Immature natural killer cell (primary cell): ENCODE results near the gene ARMC5. TPM values are rescaled to one million over a fixed set of nuclear protein-coding genes. Genes with fewer than 3 reads are reported as not detected.

ENCODE experiments used
- DNase-seq, 3 donors: peaks; one replicate each; pipeline ENCODE4 v3.0.0; 2022; ENCODE audit warnings: mixed read lengths in 1 of 3
- H3K27ac Mint-ChIP-seq, 6 donors: one replicate each; pipeline ENCODE4 v1.8.0; 2020; ENCODE audit warnings: mixed read lengths in 6 of 6, mild to moderate bottlenecking in 5 of 6, inconsistent platforms in 4 of 6, moderate library complexity in 3 of 6
- H3K27me3 Mint-ChIP-seq, 3 donors: one replicate each; pipeline ENCODE4 v1.8.0; 2020 to 2021; ENCODE audit warnings: low read depth in 3 of 3, mild to moderate bottlenecking in 3 of 3, mixed read lengths in 3 of 3, moderate library complexity in 3 of 3, inconsistent platforms in 1 of 3
- H3K36me3 Mint-ChIP-seq, 3 donors: one replicate each; pipeline ENCODE4 v1.8.0; 2020; ENCODE audit warnings: mixed read lengths in 3 of 3, inconsistent platforms in 2 of 3, mild to moderate bottlenecking in 2 of 3
- H3K4me1 Mint-ChIP-seq, 2 donors: one replicate each; pipeline ENCODE4 v1.8.0; 2020; ENCODE audit warnings: inconsistent platforms in 2 of 2, mild to moderate bottlenecking in 2 of 2, mixed read lengths in 2 of 2, moderate library complexity in 1 of 2
- H3K4me3 Mint-ChIP-seq, 5 donors: one replicate each; pipeline ENCODE4 v1.8.0; 2020; ENCODE audit warnings: mild to moderate bottlenecking in 5 of 5, mixed read lengths in 5 of 5, inconsistent platforms in 3 of 5, moderate library complexity in 3 of 5
- H3K9me3 Mint-ChIP-seq, 6 donors: one replicate each; pipeline ENCODE4 v1.8.0; 2020; ENCODE audit warnings: mild to moderate bottlenecking in 6 of 6, mixed read lengths in 6 of 6, inconsistent platforms in 4 of 6, moderate library complexity in 3 of 6
- polyA plus RNA-seq, 3 donors: library from polyadenylated mRNA; unstranded; fragments of 300-500 nt; fragmentation: Illumina TruSeq; gene quantifications; one replicate each; pipeline ENCODE4 v1.2.3, GENCODE V29; 2021

Gene ARMC5
- polyA plus RNA-seq, 3 donors from 2014 or later = 11.1 to 16.2 (median 14.2) TPM

DNA sequence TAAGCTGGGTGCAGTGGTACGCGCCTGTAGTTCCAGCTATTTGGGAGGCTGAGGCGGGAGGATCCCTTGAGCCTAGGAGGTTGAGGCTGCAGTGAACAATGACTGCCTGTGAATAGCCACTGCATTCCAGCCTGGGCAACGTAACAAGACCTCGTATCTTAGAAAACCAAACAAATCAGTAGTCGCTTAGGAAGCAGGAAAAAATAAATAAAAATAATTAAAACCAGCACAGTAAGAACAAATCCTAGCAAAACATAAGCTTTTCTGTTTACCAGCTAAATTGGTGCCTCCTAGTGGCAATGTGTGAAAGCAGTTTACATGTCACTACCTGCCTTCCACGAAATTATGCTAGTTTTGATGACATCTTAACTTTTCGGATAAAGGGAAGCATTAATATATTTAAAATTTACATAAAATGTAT lies 1.3 kb downstream of the ARMC5 start:
- Mint-ChIP-seq H3K27me3 (peaks cover 2 to 16% (median 3%) of the 10 kb centered on the region in 3 donors), H3K27ac (peak overlapping the region; percentile 90 to 97 (median 96)), H3K4me1 (peaks cover 39 to 44% of the 10 kb centered on the region in 2 donors), H3K4me3 (peak overlapping the region; percentile 91 to 96 (median 94)), H3K36me3 (peaks cover 5 to 12% (median 10%) of the 10 kb centered on the region in 3 donors), H3K9me3 (no peaks in the 10 kb centered on the region)
- DNase-seq = peak; percentile 34 to 43 (median 37)

DNA sequence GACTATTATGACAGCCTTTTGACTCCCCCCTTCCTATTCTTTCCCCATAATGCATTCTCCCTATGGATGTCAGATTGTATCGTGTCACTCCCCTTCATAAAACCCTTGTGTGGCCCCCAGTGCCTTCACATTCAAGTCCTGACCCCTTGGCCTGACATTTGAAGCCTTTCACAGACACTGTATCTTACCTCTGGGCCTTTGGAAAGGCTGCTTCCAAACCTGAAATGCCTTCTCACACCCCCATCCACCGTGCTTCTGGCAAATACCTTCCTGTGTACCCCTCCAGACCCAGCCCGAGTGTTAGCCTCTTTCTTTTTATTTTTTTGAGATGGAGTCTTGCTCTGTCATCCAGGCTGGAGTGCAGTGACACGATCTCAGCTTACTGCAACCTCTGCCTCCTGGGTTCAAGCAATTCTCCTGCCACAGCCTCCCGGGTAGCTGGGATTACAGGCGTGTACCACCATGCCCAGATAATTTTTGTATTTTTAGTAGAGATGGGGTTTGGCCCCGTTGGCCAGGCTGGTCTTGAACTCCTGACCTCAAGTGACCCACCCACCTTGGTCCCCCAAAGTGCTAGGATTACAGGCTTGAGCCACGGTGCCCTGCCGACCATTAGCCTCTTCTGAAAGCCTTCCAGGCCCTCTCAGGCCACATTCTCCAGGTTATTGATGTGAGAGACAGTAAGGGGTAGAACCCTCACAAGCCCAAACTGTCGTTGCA lies 2.1 kb downstream of the ARMC5 start:
- Mint-ChIP-seq H3K36me3 (peaks cover 5 to 14% (median 10%) of the 10 kb centered on the region in 3 donors), H3K4me3 (peak overlapping the region in 4 of 5 donors; percentile 5 to 92 (median 33)), H3K4me1 (peaks cover 33 to 38% of the 10 kb centered on the region in 2 donors), H3K27ac (peak overlapping the region in 4 of 6 donors; percentile 62 to 90 (median 70)), H3K9me3 (no peaks in the 10 kb centered on the region), H3K27me3 (peaks cover 2 to 16% (median 3%) of the 10 kb centered on the region in 3 donors)
- DNase-seq = no peak

DNA sequence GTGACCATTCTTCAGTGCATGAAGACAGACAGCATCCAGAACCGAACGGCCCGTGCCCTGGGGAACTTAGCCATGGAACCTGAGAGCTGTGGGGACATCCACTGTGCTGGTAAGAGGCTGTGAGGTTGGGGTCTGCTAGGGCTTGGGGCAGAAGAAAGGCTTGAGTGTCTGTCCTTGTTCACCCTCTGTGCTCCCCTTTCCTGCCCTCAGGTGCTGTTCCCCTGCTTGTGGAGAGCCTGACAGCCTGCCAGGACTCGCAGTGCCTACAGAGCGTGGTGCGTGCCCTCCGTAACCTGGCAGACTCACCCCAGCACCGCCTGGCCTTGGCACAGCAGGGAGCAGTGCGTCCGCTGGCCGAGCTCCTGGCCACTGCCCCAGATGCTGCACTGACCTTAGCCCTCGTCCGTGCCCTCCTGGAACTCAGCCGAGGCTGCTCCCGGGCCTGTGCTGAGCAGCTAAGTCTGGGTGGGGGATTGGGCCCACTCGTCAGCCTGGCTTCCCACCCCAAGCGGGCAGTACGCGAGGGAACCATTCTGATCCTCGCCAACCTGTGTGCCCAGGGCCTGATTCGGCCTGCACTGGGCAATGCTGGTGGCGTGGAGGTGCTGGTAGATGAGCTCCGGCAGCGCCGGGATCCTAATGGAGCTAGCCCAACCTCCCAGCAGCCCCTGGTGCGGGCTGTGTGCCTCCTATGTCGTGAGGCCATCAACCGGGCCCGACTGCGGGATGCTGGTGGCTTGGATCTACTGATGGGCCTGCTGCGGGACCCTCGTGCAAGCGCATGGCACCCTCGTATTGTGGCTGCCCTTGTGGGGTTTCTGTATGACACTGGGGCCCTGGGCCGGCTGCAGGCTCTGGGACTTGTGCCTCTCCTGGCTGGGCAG lies 2.9 kb downstream of the ARMC5 start:
- Mint-ChIP-seq H3K4me3 (no peak overlapping the region), H3K36me3 (peaks cover 5 to 18% (median 16%) of the 10 kb centered on the region in 3 donors), H3K27ac (no peak overlapping the region), H3K4me1 (peaks cover 26 to 32% of the 10 kb centered on the region in 2 donors), H3K9me3 (no peaks in the 10 kb centered on the region), H3K27me3 (peaks cover 2 to 16% (median 3%) of the 10 kb centered on the region in 3 donors)
- no peak for DNase-seq

DNA sequence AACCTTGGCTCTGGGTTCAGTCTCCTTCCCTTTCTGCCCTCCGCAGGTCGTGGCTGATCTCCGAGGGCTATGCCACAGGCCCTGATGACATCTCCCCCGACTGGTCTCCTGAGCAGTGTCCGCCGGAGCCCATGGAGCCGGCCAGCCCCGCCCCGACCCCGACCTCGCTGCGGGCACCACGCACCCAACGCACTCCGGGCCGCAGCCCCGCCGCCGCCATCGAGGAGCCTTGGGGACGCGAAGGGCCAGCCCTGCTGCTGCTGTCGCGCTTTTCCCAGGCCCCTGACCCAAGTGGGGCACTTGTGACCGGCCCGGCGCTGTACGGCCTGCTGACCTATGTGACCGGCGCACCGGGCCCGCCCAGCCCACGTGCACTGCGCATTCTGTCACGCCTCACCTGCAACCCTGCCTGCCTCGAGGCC lies 5.1 kb downstream of the ARMC5 start:
- peaks cover 2 to 5% (median 4%) of the 10 kb centered on the region in 3 donors for H3K27me3 Mint-ChIP-seq
- no peak overlapping the region for H3K4me3 Mint-ChIP-seq
- no peaks in the 10 kb centered on the region for H3K9me3 Mint-ChIP-seq
- peaks cover 5 to 18% (median 16%) of the 10 kb centered on the region in 3 donors for H3K36me3 Mint-ChIP-seq
- DNase-seq = no peak
- peak overlapping the region in 1 of 6 donors; percentile 75 for H3K27ac Mint-ChIP-seq
- peaks cover 13 to 19% of the 10 kb centered on the region in 2 donors for H3K4me1 Mint-ChIP-seq

DNA sequence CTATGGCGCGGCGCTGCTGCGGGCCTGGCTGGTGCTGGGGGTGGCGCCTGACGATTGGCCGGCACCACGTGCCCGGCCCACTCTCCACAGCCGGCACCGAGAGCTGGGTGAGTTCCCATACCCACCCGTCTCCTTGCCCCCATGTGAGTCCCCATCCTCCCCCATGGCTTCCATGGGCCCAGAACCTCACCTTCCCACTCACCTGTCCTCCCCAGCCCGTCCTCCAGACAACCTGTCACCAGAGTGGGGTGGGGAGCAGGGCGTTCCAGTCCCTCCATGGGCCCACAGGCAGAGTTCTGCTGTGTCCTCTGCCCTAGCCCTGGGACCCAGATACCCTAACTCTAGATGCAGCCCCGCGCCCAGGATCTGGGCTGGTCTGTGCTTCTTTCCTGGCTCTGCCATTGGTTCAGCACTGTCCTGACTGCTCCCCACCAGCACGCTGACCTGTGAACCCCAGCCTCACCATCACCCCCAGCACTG lies 5.5 kb downstream of the ARMC5 start:
- Mint-ChIP-seq H3K27me3 (peaks cover 2 to 3% (median 2%) of the 10 kb centered on the region in 3 donors), H3K4me1 (peaks cover 11 to 17% of the 10 kb centered on the region in 2 donors), H3K4me3 (no peak overlapping the region), H3K27ac (no peak overlapping the region), H3K9me3 (no peaks in the 10 kb centered on the region), H3K36me3 (peaks cover 5 to 18% (median 16%) of the 10 kb centered on the region in 3 donors)
- DNase-seq = no peak

DNA sequence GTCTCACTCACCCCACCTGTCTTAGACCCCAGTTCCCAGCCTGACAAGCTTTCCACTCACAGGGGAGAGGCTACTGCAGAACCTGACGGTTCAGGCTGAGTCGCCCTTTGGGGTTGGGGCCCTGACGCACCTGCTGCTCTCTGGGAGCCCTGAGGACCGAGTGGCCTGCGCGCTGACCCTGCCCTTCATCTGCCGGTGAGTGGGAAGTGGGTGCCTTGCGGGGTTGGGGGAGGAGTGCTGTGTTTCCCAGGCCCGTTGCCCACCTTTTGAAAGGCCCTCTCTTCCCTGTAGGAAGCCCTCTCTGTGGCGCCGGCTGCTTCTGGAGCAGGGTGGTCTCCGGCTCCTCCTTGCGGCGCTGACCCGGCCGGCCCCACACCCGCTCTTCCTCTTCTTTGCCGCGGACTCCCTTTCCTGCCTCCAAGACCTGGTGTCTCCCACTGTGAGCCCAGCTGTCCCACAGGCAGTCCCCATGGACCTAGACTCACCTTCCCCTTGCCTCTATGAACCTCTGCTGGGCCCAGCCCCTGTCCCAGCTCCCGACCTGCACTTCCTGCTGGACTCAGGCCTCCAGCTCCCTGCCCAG lies 6.6 kb downstream of the ARMC5 start:
- Mint-ChIP-seq H3K9me3 (no peaks in the 10 kb centered on the region), H3K27ac (no peak overlapping the region), H3K4me3 (no peak overlapping the region), H3K27me3 (peaks cover 1 to 2% (median 2%) of the 10 kb centered on the region in 3 donors), H3K36me3 (peaks cover 5 to 18% (median 16%) of the 10 kb centered on the region in 3 donors), H3K4me1 (peaks cover 3 to 7% of the 10 kb centered on the region in 2 donors)
- no peak for DNase-seq

DNA sequence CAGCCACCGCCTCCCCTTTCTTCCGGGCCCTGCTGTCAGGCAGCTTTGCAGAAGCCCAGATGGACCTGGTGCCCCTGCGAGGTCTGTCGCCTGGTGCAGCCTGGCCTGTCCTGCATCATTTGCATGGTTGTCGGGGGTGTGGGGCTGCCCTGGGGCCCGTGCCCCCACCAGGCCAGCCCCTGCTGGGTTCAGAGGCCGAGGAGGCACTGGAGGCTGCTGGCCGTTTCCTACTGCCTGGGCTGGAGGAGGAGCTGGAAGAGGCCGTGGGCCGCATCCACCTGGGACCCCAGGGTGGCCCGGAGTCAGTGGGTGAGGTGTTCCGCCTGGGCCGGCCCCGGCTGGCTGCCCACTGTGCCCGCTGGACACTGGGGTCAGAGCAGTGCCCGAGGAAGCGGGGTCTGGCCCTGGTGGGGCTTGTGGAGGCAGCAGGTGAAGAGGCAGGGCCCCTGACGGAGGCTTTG lies 7.1 kb downstream of the ARMC5 start:
- H3K4me1 Mint-ChIP-seq = peaks cover 1 to 4% of the 10 kb centered on the region in 2 donors
- no peak for DNase-seq
- no peak overlapping the region for H3K27ac Mint-ChIP-seq
- H3K36me3 Mint-ChIP-seq = peaks cover 5 to 18% (median 16%) of the 10 kb centered on the region in 3 donors
- no peaks in the 10 kb centered on the region for H3K9me3 Mint-ChIP-seq
- peaks cover 1 to 2% (median 2%) of the 10 kb centered on the region in 3 donors for H3K27me3 Mint-ChIP-seq
- no peak overlapping the region for H3K4me3 Mint-ChIP-seq

DNA sequence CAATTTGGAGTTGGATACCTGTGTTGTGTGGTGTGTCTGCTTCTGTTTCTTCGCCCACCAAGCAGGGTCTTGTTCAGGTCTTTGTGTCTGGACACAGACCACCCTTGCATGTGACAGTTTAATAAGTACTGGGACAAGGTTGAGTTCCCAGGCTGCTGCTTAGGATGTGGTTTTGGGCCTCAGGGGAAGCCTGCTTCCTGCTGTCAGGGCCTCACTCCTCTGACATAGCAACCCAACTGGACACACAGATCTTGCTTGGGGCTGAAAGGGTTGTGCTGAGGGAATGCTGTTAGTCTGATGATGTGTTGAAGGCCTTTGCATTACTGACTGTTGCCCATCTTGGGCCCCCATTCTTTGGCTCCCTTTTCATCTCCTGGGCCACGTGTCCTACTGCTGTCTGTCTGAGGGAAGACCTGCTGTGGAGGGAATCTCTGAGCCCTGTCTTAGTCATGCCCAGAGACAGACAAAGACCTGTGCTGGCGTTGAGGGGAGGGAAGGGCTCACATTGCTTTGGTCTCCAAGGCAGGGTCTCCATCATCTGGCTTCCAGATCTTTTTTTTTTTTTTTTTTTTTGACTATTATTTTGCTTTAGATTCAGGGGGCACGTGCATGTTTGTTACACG lies 8.0 kb downstream of the ARMC5 start:
- Mint-ChIP-seq H3K4me3 (no peak overlapping the region), H3K36me3 (peaks cover 5 to 18% (median 16%) of the 10 kb centered on the region in 3 donors), H3K4me1 (peaks cover 0 to 4% of the 10 kb centered on the region in 2 donors), H3K27me3 (peaks cover 2 to 3% (median 3%) of the 10 kb centered on the region in 3 donors), H3K27ac (peak overlapping the region in 2 of 6 donors; percentile 34 to 48), H3K9me3 (no peaks in the 10 kb centered on the region)
- DNase-seq = no peak

DNA sequence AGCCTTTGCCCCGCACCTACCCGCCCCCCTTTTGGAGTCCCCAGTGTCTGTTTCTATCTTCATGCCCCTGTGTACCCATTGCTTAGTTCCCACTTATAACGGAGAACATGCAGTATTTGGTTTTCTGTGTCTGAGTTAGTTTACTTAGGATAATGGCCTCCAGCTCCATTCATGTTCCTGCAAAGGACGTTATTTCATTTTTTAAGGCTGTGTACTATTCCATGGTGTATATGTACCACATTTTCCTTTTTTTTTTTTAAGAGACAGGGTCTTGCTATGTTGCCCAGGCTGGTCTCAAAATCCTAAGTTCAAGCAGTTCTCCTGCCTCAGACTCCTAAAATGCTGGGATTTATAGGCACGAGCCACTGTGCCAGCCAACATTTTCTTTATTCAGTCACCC lies 8.6 kb downstream of the ARMC5 start:
- H3K27me3 Mint-ChIP-seq = peaks cover 7 to 8% (median 7%) of the 10 kb centered on the region in 3 donors
- no peak overlapping the region for H3K4me3 Mint-ChIP-seq
- no peak for DNase-seq
- H3K4me1 Mint-ChIP-seq = peaks cover 0 to 9% of the 10 kb centered on the region in 2 donors
- peaks cover 2 to 17% (median 16%) of the 10 kb centered on the region in 3 donors for H3K36me3 Mint-ChIP-seq
- no peak overlapping the region for H3K27ac Mint-ChIP-seq
- H3K9me3 Mint-ChIP-seq = no peaks in the 10 kb centered on the region

DNA sequence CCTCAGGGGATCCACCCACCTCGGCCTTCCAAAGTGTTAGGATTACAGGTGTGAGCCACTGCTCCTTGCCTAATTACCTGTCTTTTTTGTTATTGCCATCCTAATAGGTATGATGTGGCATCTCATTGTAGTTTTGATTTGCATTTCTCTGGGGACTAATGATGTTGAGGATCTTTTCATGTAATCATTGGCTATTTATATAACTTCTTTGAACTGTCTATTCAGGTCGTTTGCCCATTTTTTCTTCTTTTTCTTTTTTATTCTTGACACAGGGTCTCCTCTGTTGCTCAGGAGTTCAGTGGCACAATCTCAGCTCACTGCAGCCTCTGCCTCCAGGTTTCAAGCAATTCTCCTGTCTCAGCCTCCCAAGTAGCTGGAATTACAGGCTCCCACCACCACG lies 11.3 kb downstream of the ARMC5 start:
- no peak overlapping the region for H3K4me3 Mint-ChIP-seq
- no peak overlapping the region for H3K27ac Mint-ChIP-seq
- H3K9me3 Mint-ChIP-seq = peaks cover 0 to 2% (median 0%) of the 10 kb centered on the region in 6 donors
- peaks cover 5 to 17% (median 12%) of the 10 kb centered on the region in 3 donors for H3K27me3 Mint-ChIP-seq
- H3K4me1 Mint-ChIP-seq = peaks cover 0 to 11% of the 10 kb centered on the region in 2 donors
- peaks cover 0 to 6% (median 6%) of the 10 kb centered on the region in 3 donors for H3K36me3 Mint-ChIP-seq
- DNase-seq = no peak

DNA sequence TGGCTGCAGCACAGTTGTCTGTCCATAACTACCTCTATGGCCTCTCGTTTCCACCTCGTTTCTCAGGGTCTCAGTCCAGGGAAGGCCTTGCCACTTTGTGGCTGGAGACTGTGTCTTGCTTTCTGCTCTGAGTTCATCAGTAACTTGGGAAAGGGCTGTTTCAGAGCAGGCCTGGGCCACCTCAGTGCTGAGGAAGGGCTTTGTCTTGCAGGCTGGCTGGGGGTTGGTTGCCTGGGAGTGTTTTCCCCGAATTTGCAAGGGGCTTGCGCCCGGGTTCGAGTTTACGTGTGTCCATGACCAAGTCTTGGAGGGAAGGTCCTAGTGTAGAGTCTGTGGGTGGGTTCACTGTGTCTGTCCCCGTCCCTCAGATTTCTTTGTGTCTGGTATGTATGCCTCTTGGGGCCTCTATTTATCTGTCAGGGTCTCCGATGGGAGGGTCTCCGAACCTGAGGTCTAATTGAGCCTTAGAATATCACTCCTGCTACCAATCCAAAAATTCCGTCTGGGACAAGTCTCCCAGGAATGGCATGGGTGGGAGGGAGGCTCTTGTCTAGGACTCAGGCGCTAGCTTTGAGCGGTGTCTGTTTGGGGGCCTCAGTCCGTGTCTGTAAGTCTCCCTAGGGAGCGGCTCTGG lies 12.1 kb downstream of the ARMC5 start:
- Mint-ChIP-seq H3K4me1 (peaks cover 5 to 14% of the 10 kb centered on the region in 2 donors), H3K36me3 (peaks cover 0 to 6% (median 4%) of the 10 kb centered on the region in 3 donors), H3K4me3 (peak overlapping the region in 1 of 5 donors; percentile 39), H3K27me3 (peaks cover 5 to 20% (median 12%) of the 10 kb centered on the region in 3 donors), H3K27ac (no peak overlapping the region), H3K9me3 (peaks cover 0 to 2% (median 0%) of the 10 kb centered on the region in 6 donors)
- DNase-seq = no peak

DNA sequence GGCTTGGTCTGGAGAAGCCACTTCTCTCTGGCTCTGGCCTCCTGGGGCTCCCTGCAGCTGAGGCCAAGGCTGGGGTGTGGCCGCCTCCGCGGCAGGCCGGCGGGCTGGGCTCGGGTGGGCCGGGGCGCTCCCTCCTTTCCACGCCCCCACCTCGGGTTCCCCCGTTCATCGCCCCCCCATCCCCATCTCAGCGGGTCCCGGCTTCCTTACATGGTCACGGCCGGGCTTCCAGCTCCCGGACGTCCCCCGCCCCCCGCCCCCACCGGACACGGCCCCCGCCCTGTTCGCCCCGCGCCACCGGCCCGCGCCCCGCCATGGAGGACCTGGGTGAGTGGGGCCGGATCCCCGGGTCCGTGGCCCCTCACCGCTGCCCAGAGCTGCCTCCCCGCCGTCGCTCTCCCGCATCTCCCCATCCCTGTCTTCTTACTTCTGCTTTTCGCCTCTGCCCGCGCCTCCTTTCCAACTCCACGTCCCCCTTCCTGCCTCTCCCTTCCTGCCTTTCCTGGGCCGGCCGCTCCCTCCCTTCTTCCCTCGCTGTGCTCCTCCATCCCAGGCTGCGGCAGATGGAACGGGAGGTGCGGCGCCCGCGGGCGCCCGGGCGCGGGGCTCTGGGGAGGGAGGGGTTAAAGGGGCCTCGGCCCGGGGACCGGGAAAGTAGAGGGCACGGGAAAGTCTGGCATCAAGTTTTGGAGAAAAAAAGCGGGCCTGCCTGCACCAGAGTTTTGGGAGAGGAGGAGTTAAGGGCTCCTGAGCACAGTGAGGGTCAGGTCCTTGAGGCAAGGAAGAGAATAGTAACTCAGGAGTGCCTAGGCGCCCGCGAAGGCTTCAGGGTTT lies 12.8 kb downstream of the ARMC5 start, which contains the start of gene TGFB1I1:
TGFB1I1 (plus strand) TSS at position 278 of the 834 bp plus-strand sequence; CDS start at position 315, 37 bp downstream.
- DNase-seq = no peak
- Mint-ChIP-seq H3K27me3 (peaks cover 5 to 20% (median 13%) of the 10 kb centered on the region in 3 donors), H3K4me3 (peak within 1 kb of the TSS; percentile 30 to 79 (median 67)), H3K9me3 (peaks cover 0 to 2% (median 0%) of the 10 kb centered on the region in 6 donors), H3K36me3 (peaks cover 0 to 1% (median 0%) of the 10 kb centered on the region in 3 donors), H3K4me1 (peaks cover 8 to 19% of the 10 kb centered on the region in 2 donors), H3K27ac (no peak within 1 kb of the TSS)
